Renal cortical epithelial cell (primary cell): ENCODE measurements around the gene AK8. TPM values are rescaled to one million over a fixed set of nuclear protein-coding genes. Genes with fewer than 3 reads are reported as not detected.

Source experiments
- DNase-seq: peaks from one replicate; pipeline ENCODE4 v3.0.0-alpha.2; 2011; ENCODE audit warnings: low read depth
- total RNA-seq: library from RNA; depleted of rRNA; stranded (reverse); fragments of >200 nt; gene quantifications from 2 replicates; pipeline ENCODE4 v1.2.3, GENCODE V29; 2014

The AK8 gene
- total RNA-seq, 1 donor from 2014 or later, result 2.3 TPM

GRCh38 chr9:132887181-132888120 is 9.4 kb upstream of the AK8 start:
- no peak for DNase-seq

GRCh38 chr9:132886334-132886725 is 8.2 kb upstream of the AK8 start:
- DNase-seq, result no peak

DNA sequence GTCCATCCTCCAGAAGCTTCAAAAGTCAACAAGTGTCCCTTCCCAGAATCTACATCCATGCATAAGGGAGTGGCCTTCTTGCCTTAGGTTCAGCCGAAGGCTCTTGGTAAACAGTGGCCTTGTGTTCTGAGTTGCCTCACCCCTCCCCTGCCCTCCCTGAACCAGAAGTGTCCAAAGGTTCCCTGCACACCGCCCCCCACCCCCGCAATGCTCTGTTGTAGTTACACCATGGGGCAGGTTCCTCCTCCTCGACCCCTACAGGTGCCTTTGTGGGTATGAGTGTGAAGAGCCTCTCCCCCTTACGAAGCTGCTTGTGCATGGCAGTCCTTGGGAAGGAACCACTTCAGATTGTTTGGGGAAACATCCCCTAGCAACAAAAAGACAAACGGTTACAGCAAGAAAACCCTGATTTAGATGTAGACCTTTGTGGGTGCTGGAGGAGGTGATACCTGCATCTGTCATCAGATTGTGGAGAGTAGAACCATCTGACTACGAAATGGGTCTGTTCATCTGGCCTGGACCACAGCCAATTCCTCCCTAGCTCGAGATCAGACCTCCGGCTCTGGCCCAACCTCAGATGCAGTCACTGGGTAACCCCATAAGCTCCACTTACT is 7.7 kb upstream of the AK8 start:
- DNase-seq, result no peak

GRCh38 chr9:132883349-132884294 is 5.5 kb upstream of the AK8 start:
- DNase-seq, result no peak

DNA sequence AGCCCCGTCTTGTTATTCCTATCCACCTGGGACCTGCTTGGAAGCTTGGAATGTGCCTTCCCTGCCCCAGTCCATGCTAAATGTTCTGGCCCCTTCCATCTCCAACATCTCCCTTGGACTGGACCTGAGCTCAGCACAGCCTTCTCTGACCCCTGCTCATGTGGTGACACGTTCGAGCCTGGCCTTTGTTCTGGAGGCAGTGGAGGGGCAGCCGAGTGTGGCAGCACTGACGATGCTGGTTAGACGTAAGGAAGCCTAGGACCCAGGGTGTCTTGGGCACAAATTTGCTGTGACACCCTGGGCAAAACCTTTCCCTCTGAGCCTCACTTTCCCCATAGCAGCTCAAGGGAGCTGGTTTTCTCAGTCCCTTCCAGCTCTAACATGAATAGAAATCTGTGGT is 4.5 kb upstream of the AK8 start:
- DNase-seq, result no peak

GRCh38 chr9:132881826-132882225 is 3.7 kb upstream of the AK8 start:
- no peak for DNase-seq

DNA sequence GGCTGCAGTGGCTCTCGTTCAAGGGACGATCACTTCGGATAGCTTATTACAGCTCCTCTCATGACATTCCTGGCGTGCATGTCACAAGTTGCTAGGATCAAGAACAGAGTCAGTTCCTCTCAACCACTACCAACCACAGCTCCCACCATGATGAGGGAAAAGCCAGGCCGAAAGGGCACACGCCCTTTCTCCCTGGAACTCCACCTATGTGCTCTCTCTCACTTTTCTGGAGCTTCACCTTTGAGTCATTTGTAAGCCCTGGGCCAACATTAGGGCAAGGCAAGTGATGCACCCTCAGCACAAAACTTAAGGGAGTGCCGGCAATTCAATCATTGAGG is 2.2 kb upstream of the AK8 start:
- peak; percentile 19 for DNase-seq

GRCh38 chr9:132879457-132880323 is 1.6 kb upstream of the AK8 start:
- DNase-seq, result peak; percentile 25

- DNase-seq, result peak; percentile 28
Measured at GRCh38 chr9:132878695-132879456, 792 bp upstream of the AK8 start, which contains the start of gene SPACA9. Gene SPACA9 (plus strand): TSS chr9:132878898. CDS start chr9:132883948, 5,050 bp downstream.

GRCh38 chr9:132877458-132877823 is 643 bp downstream of the AK8 start:
- DNase-seq, result no peak

DNA sequence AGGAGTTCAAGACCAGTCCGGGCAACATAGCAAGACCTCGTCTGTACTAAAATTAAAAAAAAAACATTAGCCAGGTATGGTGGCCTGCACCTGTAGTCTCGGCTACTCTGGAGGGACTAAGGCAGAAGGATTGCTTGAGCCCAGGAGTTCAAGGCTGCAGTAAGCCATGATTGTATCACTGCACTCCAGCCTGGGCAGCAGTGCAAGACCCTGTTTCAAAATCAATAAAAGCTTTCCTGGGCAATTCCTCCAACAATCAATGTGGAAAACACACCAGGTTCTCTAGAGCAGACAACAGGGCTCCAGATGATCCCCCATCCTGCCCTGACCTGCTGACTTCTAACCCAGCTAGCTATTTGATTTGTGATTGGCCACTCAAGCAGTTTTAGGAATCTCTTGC is 1.2 kb downstream of the AK8 start:
- DNase-seq, result no peak

DNA sequence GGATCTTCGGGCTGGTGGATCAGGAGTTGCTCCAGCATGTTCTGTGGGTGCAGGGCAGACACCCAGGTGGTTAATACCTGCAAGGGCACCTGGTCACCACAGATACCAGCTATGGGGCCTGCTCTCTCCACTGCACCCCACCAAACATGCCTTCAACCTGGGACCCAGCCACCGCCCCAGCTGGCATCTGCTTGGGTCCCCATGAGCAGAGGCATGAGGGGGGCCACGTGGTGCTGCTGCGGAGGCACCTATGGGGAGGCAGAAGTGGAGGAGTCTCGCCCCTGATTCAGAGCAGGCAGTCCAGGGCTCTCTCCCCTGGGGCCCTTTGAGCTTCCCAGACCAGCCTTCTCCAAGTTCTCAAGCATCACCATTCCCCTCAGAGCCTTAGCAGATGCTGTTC is 2.9 kb downstream of the AK8 start:
- no peak for DNase-seq

- DNase-seq, result no peak
Measured at GRCh38 chr9:132873403-132873802, 4.7 kb downstream of the AK8 start.

DNA sequence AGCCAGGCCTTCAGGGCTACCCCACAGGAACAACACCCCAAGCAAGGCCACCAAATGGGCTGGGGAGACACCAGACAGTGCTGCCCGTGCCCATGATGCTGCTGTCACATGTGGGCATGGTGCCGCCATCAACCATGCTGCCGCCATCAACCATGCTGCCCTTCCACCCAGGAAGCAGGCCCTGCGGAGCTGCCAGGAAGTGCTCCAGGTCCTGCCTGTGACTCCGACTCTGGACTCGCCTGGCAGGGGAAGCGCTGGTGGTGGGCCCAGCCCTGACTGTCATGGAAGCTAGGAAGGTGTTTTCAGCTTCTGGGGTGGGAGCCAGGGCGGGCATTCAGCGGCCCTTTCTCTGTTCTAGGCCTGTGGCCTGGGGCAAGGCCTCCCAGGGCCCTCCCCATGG is 8.8 kb downstream of the AK8 start:
- DNase-seq, result no peak

- no peak for DNase-seq
Measured at GRCh38 chr9:132866898-132867297, 11.2 kb downstream of the AK8 start.

GRCh38 chr9:132864691-132865090 is 13.4 kb downstream of the AK8 start:
- no peak for DNase-seq

DNA sequence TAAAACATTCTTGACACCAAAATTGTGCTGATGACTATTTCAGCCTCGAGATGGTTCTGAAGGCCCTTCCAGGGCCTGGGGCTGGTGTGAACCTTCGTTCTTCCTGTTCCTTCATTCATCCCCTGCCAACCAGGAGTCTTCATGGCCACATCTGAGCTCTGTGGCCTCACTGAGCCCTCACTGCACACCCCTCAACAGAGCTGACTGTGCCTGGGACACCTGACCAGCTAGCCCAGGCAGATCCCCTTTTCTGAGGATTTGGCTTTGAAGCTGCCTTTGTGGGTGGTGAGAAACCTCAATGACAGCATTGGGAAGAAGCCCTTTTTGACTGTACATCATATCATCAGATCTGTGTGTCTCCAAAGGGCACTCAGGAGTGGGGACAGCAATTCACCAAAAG is 13.8 kb downstream of the AK8 start:
- no peak for DNase-seq

- DNase-seq, result no peak
Measured at GRCh38 chr9:132863096-132863495, 15.0 kb downstream of the AK8 start.

DNA sequence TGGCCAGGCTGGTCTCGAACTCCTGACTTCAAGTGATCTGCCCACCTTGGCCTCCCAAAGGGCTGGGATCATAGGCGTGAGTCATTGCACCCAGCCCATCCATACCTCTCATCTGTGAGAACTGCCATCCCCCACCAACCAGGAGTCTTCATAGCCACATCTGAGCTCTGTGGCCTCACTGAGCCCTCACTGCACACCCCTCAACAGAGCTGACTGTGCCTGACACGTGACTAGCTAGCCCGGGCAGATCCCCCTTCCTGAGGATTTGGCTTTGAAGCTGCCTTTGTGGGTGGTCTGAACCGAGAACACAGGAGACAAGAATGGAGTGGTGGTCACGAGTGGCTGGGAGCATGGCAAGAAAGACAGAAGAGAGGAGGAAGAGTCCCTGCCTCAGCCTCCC is 15.6 kb downstream of the AK8 start:
- no peak for DNase-seq

GRCh38 chr9:132861666-132862065 is 16.4 kb downstream of the AK8 start:
- DNase-seq, result no peak

GRCh38 chr9:132858751-132859150 is 19.3 kb downstream of the AK8 start:
- DNase-seq, result no peak
